Neural cell (in vitro differentiated cells): Measurements from ENCODE around the gene RFNG. TPM values are rescaled to one million over a fixed set of nuclear protein-coding genes. Genes with fewer than 3 reads are reported as not detected.

Experiments used
- H2AFZ ChIP-seq: fragments of 200-600, 300-800 bp; sonication (generic), shearing (Covaris generic); 2 replicates; pipeline ENCODE4 v1.6.0; 2014; ENCODE audit warnings: low read depth, mild to moderate bottlenecking, antibody characterized with exemption, low read length, moderate library complexity
- H3F3A ChIP-seq: fragments of 200-600 bp; shearing (Covaris generic); 2 replicates; pipeline ENCODE4 v1.6.1; 2016; ENCODE audit warnings: mild to moderate bottlenecking, moderate library complexity, mixed read lengths, antibody characterized with exemption, low read length; ENCODE audit not compliant: insufficient read depth, poor library complexity, severe bottlenecking
- H3K27ac ChIP-seq: fragments of 200-600, 300-800 bp; sonication (generic), shearing (Covaris generic); 2 replicates; pipeline ENCODE4 v1.5.1; 2014; ENCODE audit warnings: mild to moderate bottlenecking, low read length, moderate library complexity
- H3K27me3 ChIP-seq: fragments of 300-800, 200-600 bp; sonication (generic), shearing (Covaris generic); 2 replicates; pipeline ENCODE4 v1.6.0; 2014; ENCODE audit warnings: mild to moderate bottlenecking, low read depth, low read length, moderate library complexity; ENCODE audit not compliant: insufficient read depth
- H3K36me3 ChIP-seq: fragments of 300-800, 200-600 bp; sonication (generic), shearing (Covaris generic); 2 replicates; pipeline ENCODE4 v1.5.1; 2014; ENCODE audit warnings: mild to moderate bottlenecking, antibody characterized with exemption, low read length, moderate library complexity; ENCODE audit not compliant: insufficient read depth
- H3K4me2 ChIP-seq: fragments of 300-800, 200-600 bp; sonication (generic), shearing (Covaris generic); 2 replicates; pipeline ENCODE4 v1.6.0; 2014; ENCODE audit warnings: mild to moderate bottlenecking, low read length
- H3K4me3 ChIP-seq: fragments of 300-800, 200-600 bp; sonication (generic), shearing (Covaris generic); 2 replicates; pipeline ENCODE4 v1.5.1; 2014; ENCODE audit warnings: mild to moderate bottlenecking, low read length, moderate library complexity
- H3K79me2 ChIP-seq: fragments of 200-600 bp; shearing (Covaris generic); replicated peaks from 2 replicates; pipeline ENCODE4 v1.6.0; 2014; ENCODE audit warnings: mild to moderate bottlenecking, low read length, moderate library complexity; ENCODE audit not compliant: insufficient read depth
- H3K9ac ChIP-seq: fragments of 300-800, 200-600 bp; sonication (generic), shearing (Covaris generic); 2 replicates; pipeline ENCODE4 v1.6.1; 2016; ENCODE audit warnings: mild to moderate bottlenecking, low read length, mixed read lengths
- H3K9me2 ChIP-seq: fragments of 200-600 bp; shearing (Covaris generic); 2 replicates; pipeline ENCODE4 v1.6.1; 2016; ENCODE audit warnings: mild to moderate bottlenecking, low read length, mixed read lengths; ENCODE audit not compliant: insufficient read depth
- H3K9me3 ChIP-seq: fragments of 200-600, 300-800 bp; sonication (generic), shearing (Covaris generic); 2 replicates; pipeline ENCODE4 v1.6.1; 2016; ENCODE audit warnings: mild to moderate bottlenecking, mixed run types, low read length, moderate library complexity, mixed read lengths
- H4K20me1 ChIP-seq: fragments of 200-600 bp; shearing (Covaris generic); 2 replicates; pipeline ENCODE4 v1.6.1; 2016; ENCODE audit warnings: mild to moderate bottlenecking, mixed run types; ENCODE audit not compliant: insufficient read depth
- CTCF ChIP-seq: fragments of 450-650 bp; IDR thresholded peaks from 2 replicates; pipeline ENCODE4 v1.5.1; 2014; ENCODE audit warnings: antibody characterized with exemption, mild to moderate bottlenecking, moderate library complexity; ENCODE audit not compliant: poor library complexity, severe bottlenecking
- EP300 ChIP-seq: fragments of 450-650 bp; conservative IDR thresholded peaks from 2 replicates; pipeline ENCODE4 v1.6.1; 2014; ENCODE audit warnings: antibody characterized with exemption, mild to moderate bottlenecking, moderate library complexity; ENCODE audit not compliant: poor library complexity, severe bottlenecking
- EZH2 ChIP-seq: fragments of 200-600, 300-800 bp; shearing (Covaris generic), sonication (generic); IDR thresholded peaks from 2 replicates; pipeline ENCODE4 v1.6.1; 2014; ENCODE audit warnings: antibody characterized with exemption, low read length, borderline replicate concordance, mild to moderate bottlenecking; ENCODE audit not compliant: insufficient read depth, poor library complexity, severe bottlenecking
- MXI1 ChIP-seq: fragments of 450-650 bp; conservative IDR thresholded peaks from 2 replicates; pipeline ENCODE4 v1.6.1; 2014; ENCODE audit warnings: antibody characterized with exemption, mild to moderate bottlenecking; ENCODE audit not compliant: poor library complexity, severe bottlenecking
- POLR2AphosphoS5 ChIP-seq: IDR thresholded peaks from 2 replicates; pipeline ENCODE4 v1.6.1; 2012
- RAD21 ChIP-seq: fragments of 450-650 bp; conservative IDR thresholded peaks from 2 replicates; pipeline ENCODE4 v1.6.1; 2014; ENCODE audit warnings: antibody characterized with exemption, mild to moderate bottlenecking, moderate library complexity
- REST ChIP-seq: IDR thresholded peaks from 2 replicates; pipeline ENCODE4 v1.6.1; 2012; ENCODE audit warnings: borderline replicate concordance
- SMC3 ChIP-seq: fragments of 450-650 bp; conservative IDR thresholded peaks from 2 replicates; pipeline ENCODE4 v1.6.1; 2014; ENCODE audit warnings: antibody characterized with exemption, mild to moderate bottlenecking, moderate library complexity; ENCODE audit not compliant: poor library complexity
- TAF1 ChIP-seq: IDR thresholded peaks from 2 replicates; pipeline ENCODE4 v1.6.1; 2012; ENCODE audit warnings: low read depth
- polyA plus RNA-seq: library from polyadenylated mRNA; depleted of rRNA; stranded (reverse); fragments of >200 nt; gene quantifications from 2 replicates; pipeline ENCODE4 v1.2.3, GENCODE V29; 2014

Gene RFNG
- polyA plus RNA-seq, 1 donor from 2014 or later: 176 TPM

GRCh38 chr17:82037889-82038195 lies 13.8 kb downstream of the RFNG start:
- Histone ChIP-seq H3F3A (peaks cover 8% of the 10 kb centered on the region), H4K20me1 (no peaks in the 10 kb centered on the region), H3K9me2 (no peaks in the 10 kb centered on the region), H3K79me2 (no peaks in the 10 kb centered on the region), H3K36me3 (no peaks in the 10 kb centered on the region), H3K9ac (no peak overlapping the region), H3K27ac (no peak overlapping the region), H3K4me2 (no peak overlapping the region), H3K4me3 (peak overlapping the region; percentile 93), H3K9me3 (no peaks in the 10 kb centered on the region), H3K27me3 (no peaks in the 10 kb centered on the region), H2AFZ (peak overlapping the region; percentile 76)
- TF ChIP-seq SMC3: no peak
- TF ChIP-seq RAD21: no peak
- no peak for TF ChIP-seq REST
- no peak for TF ChIP-seq MXI1
- TF ChIP-seq EP300: no peak
- no peak for TF ChIP-seq TAF1
- no peak for TF ChIP-seq POLR2AphosphoS5
- no peak for TF ChIP-seq CTCF
- no peak for TF ChIP-seq EZH2

- H3K9me3 ChIP-seq: no peaks in the 10 kb centered on the region
- H4K20me1 ChIP-seq: no peaks in the 10 kb centered on the region
- H2AFZ ChIP-seq: peak within 1 kb of the TSS; percentile 76
- peak within 1 kb of the TSS; percentile 93 for H3K4me3 ChIP-seq
- peak within 1 kb of the TSS; percentile 77 for H3K9ac ChIP-seq
- TF ChIP-seq REST (peak; percentile 38), EP300 (peak; percentile 61), RAD21 (peak; percentile 62), TAF1 (no peak), EZH2 (no peak), SMC3 (peak; percentile 79), CTCF (peak; percentile 97), POLR2AphosphoS5 (peak; percentile 81), MXI1 (peak; percentile 93)
- no peaks in the 10 kb centered on the region for H3K9me2 ChIP-seq
- H3K27ac ChIP-seq: peak within 1 kb of the TSS; percentile 74
- peak within 1 kb of the TSS; percentile 65 for H3K4me2 ChIP-seq
- no peaks in the 10 kb centered on the region for H3K79me2 ChIP-seq
- H3K27me3 ChIP-seq: no peaks in the 10 kb centered on the region
- H3F3A ChIP-seq: peaks cover 8% of the 10 kb centered on the region
- H3K36me3 ChIP-seq: no peaks in the 10 kb centered on the region
These were observed 14.3 kb downstream of the RFNG start, which contains the start of gene DCXR for GRCh38 chr17:82037092-82037888. Gene DCXR (minus strand): TSS chr17:82037697. CDS start chr17:82037682, 15 bp downstream.
